Lung (tissue), 12 donors: ENCODE measurements around the gene GRIK1. TPM values are rescaled to one million over a fixed set of nuclear protein-coding genes. Genes with fewer than 3 reads are reported as not detected.
A peak's percentile ranks its signal among the peaks of the same experiment; 100 is the strongest.

Experiments
- ATAC-seq: fragments of 200-7000 bp; cut with Tn5 transposase; one replicate; pipeline ENCODE4 v1.9.1; 2020; ENCODE audit warnings: moderate number of reproducible peaks; ENCODE audit not compliant: insufficient read depth, low FRiP score
- DNase-seq, 3 donors: peaks; one replicate each; pipeline ENCODE4 v3.0.0-alpha.2; 2013 to 2017
- H3K27ac ChIP-seq, 2 donors: one replicate each; pipeline ENCODE4 v1.5.1; 2013; ENCODE audit warnings: mild to moderate bottlenecking in 2 of 2, moderate library complexity in 2 of 2, control low read depth in 1 of 2, inconsistent platforms in 1 of 2, low read depth in 1 of 2, low read length in 1 of 2
- H3K27me3 ChIP-seq, 3 donors: one replicate each; pipeline ENCODE4 v1.5.1; 2013; ENCODE audit warnings: low read length in 2 of 3; ENCODE audit not compliant: control insufficient read depth in 3 of 3, insufficient read depth in 3 of 3
- H3K36me3 ChIP-seq, 4 donors: one replicate each; pipeline ENCODE4 v1.5.1; 2013; ENCODE audit warnings: low read length in 4 of 4, mild to moderate bottlenecking in 1 of 4, moderate library complexity in 1 of 4; ENCODE audit not compliant: control insufficient read depth in 4 of 4, insufficient read depth in 4 of 4
- H3K4me1 ChIP-seq, 5 donors: one replicate each; pipeline ENCODE4 v1.5.1; 2013; ENCODE audit warnings: low read length in 5 of 5, mild to moderate bottlenecking in 2 of 5, moderate library complexity in 1 of 5; ENCODE audit not compliant: control insufficient read depth in 5 of 5, insufficient read depth in 5 of 5
- H3K4me3 ChIP-seq: one replicate; pipeline ENCODE4 v1.5.1; 2013; ENCODE audit warnings: mild to moderate bottlenecking, control low read depth, moderate library complexity
- H3K9ac ChIP-seq, 2 donors: one replicate each; pipeline ENCODE4 v1.5.1; 2013; ENCODE audit warnings: low read length in 2 of 2, control low read depth in 1 of 2; ENCODE audit not compliant: insufficient read depth in 1 of 2
- H3K9me3 ChIP-seq, 4 donors: one replicate each; pipeline ENCODE4 v1.5.1; 2013; ENCODE audit warnings: low read length in 3 of 4, mild to moderate bottlenecking in 1 of 4, moderate library complexity in 1 of 4; ENCODE audit not compliant: control insufficient read depth in 4 of 4, insufficient read depth in 3 of 4
- WGBS, 2 donors: extraction: QIAGEN DNeasy Blood & Tissue Kit; methylation state at CpG; one replicate each; pipeline ENCODE4 v1.1.7; 2013; 5-methylcytosine and 5-hydroxymethylcytosine counted together
- polyA plus RNA-seq, 2 donors: library from polyadenylated mRNA; stranded (reverse); fragments of 200-250 nt; gene quantifications; one replicate each; pipeline ENCODE4 v1.2.1, GENCODE V29; 2013
- total RNA-seq, 2 donors: library from RNA; depleted of rRNA in 1 of 2; stranded (reverse); fragments of >200 nt in 1 of 2; gene quantifications; one replicate each; pipeline ENCODE4 v1.2.1, GENCODE V29; 2014 to 2021
- TF ChIP-seq, protein P1 (sequence below): IDR thresholded peaks from 2 replicates; pipeline ENCODE4 v1.5.1; 2012; ENCODE audit warnings: mild to moderate bottlenecking; ENCODE audit errors: control extremely low read depth, extremely low read depth
- donor health status: control.
- donor health status: control.
- donor health status: Bipolar disorder and iron deficiency.
- donor health status: healthy.
- donor health status: DM: yes; HTN: yes; CAD: no.

The GRIK1 gene
- total and polyA plus RNA-seq, 4 donors, result 0.26 TPM; not detected in 3

DNA sequence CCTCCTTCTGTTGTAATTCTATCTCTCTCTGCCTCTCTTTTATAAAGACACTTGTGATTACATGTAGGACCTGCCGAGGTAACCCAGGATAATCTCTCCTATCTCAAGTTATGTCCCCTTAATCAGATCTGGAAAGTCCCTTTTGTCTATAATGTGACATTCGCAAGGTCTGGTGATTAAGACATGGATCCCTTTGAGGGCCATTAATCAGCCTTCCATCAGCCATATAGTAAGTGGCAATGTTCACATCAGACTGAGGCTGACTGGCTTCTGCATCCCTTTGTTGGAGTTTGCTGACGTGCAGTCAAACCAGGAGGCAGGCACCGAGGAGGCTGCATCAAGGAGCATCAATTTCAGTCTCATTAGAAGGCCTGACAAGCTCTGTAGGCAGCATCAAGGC, 431.5 kb downstream of the GRIK1 start:
- no peak overlapping the region for H3K27ac ChIP-seq
- ATAC-seq (no peak), DNase-seq (no peak)
- no peaks in the 10 kb centered on the region for H3K4me1 ChIP-seq
- H3K36me3 ChIP-seq, result peaks cover 0 to 1% (median 0%) of the 10 kb centered on the region in 4 donors
- no peak overlapping the region for H3K4me3 ChIP-seq
- peaks cover 0 to 4% (median under 1%) of the 10 kb centered on the region in 4 donors for H3K9me3 ChIP-seq
- no peak overlapping the region for H3K9ac ChIP-seq
- no peaks in the 10 kb centered on the region for H3K27me3 ChIP-seq
- WGBS, 2 donors, result 85 to 92% methylated on average over 4 of the region's 4 CpGs
- TF ChIP-seq, protein P1, sequence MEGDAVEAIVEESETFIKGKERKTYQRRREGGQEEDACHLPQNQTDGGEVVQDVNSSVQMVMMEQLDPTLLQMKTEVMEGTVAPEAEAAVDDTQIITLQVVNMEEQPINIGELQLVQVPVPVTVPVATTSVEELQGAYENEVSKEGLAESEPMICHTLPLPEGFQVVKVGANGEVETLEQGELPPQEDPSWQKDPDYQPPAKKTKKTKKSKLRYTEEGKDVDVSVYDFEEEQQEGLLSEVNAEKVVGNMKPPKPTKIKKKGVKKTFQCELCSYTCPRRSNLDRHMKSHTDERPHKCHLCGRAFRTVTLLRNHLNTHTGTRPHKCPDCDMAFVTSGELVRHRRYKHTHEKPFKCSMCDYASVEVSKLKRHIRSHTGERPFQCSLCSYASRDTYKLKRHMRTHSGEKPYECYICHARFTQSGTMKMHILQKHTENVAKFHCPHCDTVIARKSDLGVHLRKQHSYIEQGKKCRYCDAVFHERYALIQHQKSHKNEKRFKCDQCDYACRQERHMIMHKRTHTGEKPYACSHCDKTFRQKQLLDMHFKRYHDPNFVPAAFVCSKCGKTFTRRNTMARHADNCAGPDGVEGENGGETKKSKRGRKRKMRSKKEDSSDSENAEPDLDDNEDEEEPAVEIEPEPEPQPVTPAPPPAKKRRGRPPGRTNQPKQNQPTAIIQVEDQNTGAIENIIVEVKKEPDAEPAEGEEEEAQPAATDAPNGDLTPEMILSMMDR, result no peak

DNA sequence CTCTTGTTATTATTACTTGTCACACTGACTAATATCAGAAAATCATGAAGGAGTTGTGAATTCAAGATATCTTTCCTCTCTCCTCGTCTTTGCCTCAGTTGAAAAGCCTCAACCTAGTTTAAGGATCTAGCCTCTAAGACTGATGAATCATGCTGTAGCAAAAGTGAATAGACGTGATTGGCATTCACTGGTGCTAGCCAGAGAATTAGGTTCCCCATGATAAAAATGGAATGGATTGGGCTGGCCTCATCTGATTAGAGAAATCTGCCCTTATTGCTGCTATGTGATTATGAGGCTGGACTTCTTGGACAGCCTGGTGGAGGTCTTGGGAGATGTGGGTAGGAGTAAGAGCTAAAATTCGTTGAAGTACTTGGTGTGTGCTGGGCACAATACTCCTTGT, 432.8 kb downstream of the GRIK1 start:
- Histone ChIP-seq H3K4me3 (no peak overlapping the region), H3K4me1 (no peaks in the 10 kb centered on the region), H3K9me3 (peaks cover 0 to 4% (median 0%) of the 10 kb centered on the region in 4 donors), H3K9ac (no peak overlapping the region), H3K27ac (no peak overlapping the region), H3K27me3 (no peaks in the 10 kb centered on the region), H3K36me3 (peaks cover 0 to 1% (median 0%) of the 10 kb centered on the region in 4 donors)
- ATAC-seq (no peak), DNase-seq (no peak)
- WGBS, 2 donors, result 86 to 91% methylated on average over 3 of the region's 3 CpGs
- TF ChIP-seq, protein P1, result no peak

DNA sequence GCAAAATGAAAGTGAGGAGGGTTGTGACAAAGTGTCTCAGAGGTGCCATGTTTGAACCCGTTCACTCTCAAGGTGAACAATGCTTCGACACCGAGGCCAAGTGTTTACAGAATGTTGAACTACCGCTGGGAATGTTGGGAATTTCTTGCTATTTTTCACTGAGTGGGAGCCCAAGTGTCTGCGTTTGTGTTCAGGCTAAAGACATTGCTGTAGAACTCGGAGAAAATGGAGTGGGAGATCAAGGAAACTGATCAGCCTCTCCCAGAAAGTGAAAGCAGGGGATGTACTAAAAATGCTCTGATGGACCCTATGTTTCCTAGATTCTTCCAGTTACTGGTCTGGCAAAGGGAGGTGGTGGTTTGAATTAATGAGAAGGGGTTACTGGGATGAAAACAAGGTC, 433.6 kb downstream of the GRIK1 start:
- no peak overlapping the region for H3K27ac ChIP-seq
- peak in 1 of 3 donors; percentile 26 for DNase-seq
- WGBS, 2 donors, result 59 to 67% methylated on average over 6 of the region's 6 CpGs
- peaks cover 0 to 4% (median 0%) of the 10 kb centered on the region in 4 donors for H3K9me3 ChIP-seq
- ATAC-seq, result no peak
- TF ChIP-seq, protein P1, result no peak
- H3K36me3 ChIP-seq, result peaks cover 0 to 1% (median 0%) of the 10 kb centered on the region in 4 donors
- no peaks in the 10 kb centered on the region for H3K4me1 ChIP-seq
- no peaks in the 10 kb centered on the region for H3K27me3 ChIP-seq
- H3K9ac ChIP-seq, result no peak overlapping the region
- H3K4me3 ChIP-seq, result no peak overlapping the region

DNA sequence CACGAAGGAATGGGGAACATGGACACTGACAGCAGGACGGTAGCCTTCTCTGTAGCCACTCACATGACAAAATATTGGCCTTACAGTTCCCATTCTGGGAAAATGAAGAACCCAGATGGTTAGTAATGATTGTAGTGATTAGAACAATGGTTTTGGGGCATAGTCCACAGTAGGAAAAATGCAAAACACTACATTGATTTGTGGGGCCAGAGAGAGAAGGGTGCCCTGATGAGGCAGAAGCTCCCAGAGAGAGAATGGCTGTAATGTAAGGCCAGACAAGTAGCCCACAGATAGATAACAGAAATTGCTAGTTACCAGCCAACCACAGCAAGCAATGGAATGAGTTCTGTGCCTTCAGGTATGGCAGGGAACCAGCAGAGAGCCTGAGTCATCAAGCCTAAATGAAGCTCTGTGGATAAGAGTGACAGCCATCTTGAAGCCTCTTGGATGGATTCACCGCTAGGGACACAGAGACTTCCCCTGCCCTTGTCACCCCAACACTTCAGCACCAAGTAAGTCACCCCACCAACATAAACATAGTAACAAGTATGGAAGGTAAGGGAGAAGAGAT, 435.0 kb downstream of the GRIK1 start:
- 59 to 82% methylated on average over 3 of the region's 3 CpGs for WGBS, 2 donors
- Histone ChIP-seq H3K9ac (no peak overlapping the region), H3K36me3 (no peaks in the 10 kb centered on the region), H3K9me3 (peaks cover 0 to 2% (median 0%) of the 10 kb centered on the region in 4 donors), H3K27me3 (no peaks in the 10 kb centered on the region), H3K4me1 (no peaks in the 10 kb centered on the region), H3K27ac (no peak overlapping the region), H3K4me3 (no peak overlapping the region)
- TF ChIP-seq, protein P1, result no peak
- ATAC-seq (no peak), DNase-seq (no peak)
